ENCODE data around the gene RASSF3. TPM values are rescaled to one million over a fixed set of nuclear protein-coding genes. Genes with fewer than 3 reads are reported as not detected.

The RASSF3 gene
- total RNA-seq, 1 experiment from 2014 or later: 107 TPM

GRCh38 chr12:64706857-64707256, 96.6 kb downstream of the RASSF3 start:
- CTCF ChIA-PET: no interaction called here

GRCh38 chr12:64707362-64707761, 97.1 kb downstream of the RASSF3 start:
- ATAC-seq (no peak), DNase-seq (ENCODE audit: low read depth, low spot score) (no peak)
- TF ChIP-seq REST (IDR thresholded peaks at IDR 0.05; ENCODE audit: insufficient read depth in 1 of 2, low read depth in 2 of 2, low read length in 1 of 2) (no peak), CTCF (IDR thresholded peaks at IDR 0.05) (no peak), POLR2AphosphoS5 (IDR thresholded peaks at IDR 0.05; ENCODE audit: low read depth, low read length) (no peak), SIN3A (IDR thresholded peaks at IDR 0.05; ENCODE audit: borderline replicate concordance, insufficient read depth, low read depth, low read length) (no peak), TCF7L2 (IDR thresholded peaks at IDR 0.05; ENCODE audit: low read depth, low read length) (no peak)
- Histone ChIP-seq H3K27me3 (ENCODE audit: control insufficient read depth, insufficient read depth, low read length) (no peaks in the 10 kb centered on the region), H3K4me1 (ENCODE audit: control insufficient read depth, insufficient read depth, low read length) (no peaks in the 10 kb centered on the region), H3K9me3 (ENCODE audit: control insufficient read depth, insufficient read depth, low read depth, low read length) (no peaks in the 10 kb centered on the region), H3K27ac (ENCODE audit: low read length) (no peak overlapping the region), H3K36me3 (ENCODE audit: control insufficient read depth, insufficient read depth, low read length) (no peaks in the 10 kb centered on the region), H3K4me3 (ENCODE audit: low read depth in 2 of 2, low read length in 2 of 2) (no peak overlapping the region)
- no TSS peak for BruUV-seq (replicated peaks)
- POLR2A ChIA-PET: interaction anchor here (0.6 kb wide), 1 partner anchor 12 kb away, joined by 4 read pairs; no protein-coding TSS in a partner anchor
- in situ Hi-C loops (cut with HindIII; ENCODE audit: low pct_unique_long_range_greater_than_20kb, low sequenced_read_pairs) (no loop called here), intact Hi-C loops (cut with micrococcal nuclease; ENCODE audit: unreplicated experiment) (no loop called here)
- CTCF ChIA-PET: no interaction called here

More at GRCh38 chr12:64706857-64707256, 96.6 kb downstream of the RASSF3 start:
- in situ Hi-C loops (cut with HindIII; ENCODE audit: low pct_unique_long_range_greater_than_20kb, low sequenced_read_pairs) (no loop called here), intact Hi-C loops (cut with micrococcal nuclease; ENCODE audit: unreplicated experiment) (no loop called here)
- no peak for ATAC-seq
- BruUV-seq (replicated peaks): no TSS peak
- TF ChIP-seq SIN3A (IDR thresholded peaks at IDR 0.05; ENCODE audit: borderline replicate concordance, insufficient read depth, low read depth, low read length) (no peak), POLR2AphosphoS5 (IDR thresholded peaks at IDR 0.05; ENCODE audit: low read depth, low read length) (no peak), REST (IDR thresholded peaks at IDR 0.05; ENCODE audit: insufficient read depth in 1 of 2, low read depth in 2 of 2, low read length in 1 of 2) (no peak), TCF7L2 (IDR thresholded peaks at IDR 0.05; ENCODE audit: low read depth, low read length) (no peak), CTCF (IDR thresholded peaks at IDR 0.05) (no peak)
- Histone ChIP-seq H3K4me3 (ENCODE audit: low read depth in 2 of 2, low read length in 2 of 2) (no peak overlapping the region), H3K9me3 (ENCODE audit: control insufficient read depth, insufficient read depth, low read depth, low read length) (no peaks in the 10 kb centered on the region), H3K4me1 (ENCODE audit: control insufficient read depth, insufficient read depth, low read length) (no peaks in the 10 kb centered on the region), H3K27ac (ENCODE audit: low read length) (no peak overlapping the region), H3K27me3 (ENCODE audit: control insufficient read depth, insufficient read depth, low read length) (no peaks in the 10 kb centered on the region), H3K36me3 (ENCODE audit: control insufficient read depth, insufficient read depth, low read length) (no peaks in the 10 kb centered on the region)
- POLR2A ChIA-PET: interaction anchor here (0.6 kb wide), 1 partner anchor 144 kb away, joined by 3 read pairs; no protein-coding TSS in a partner anchor
- DNase-seq (ENCODE audit: low read depth, low spot score): no peak

All from Panc1 (cell line).